ENCODE measurements around the gene CYS1. TPM values are rescaled to one million over a fixed set of nuclear protein-coding genes. Genes with fewer than 3 reads are reported as not detected.

Gene CYS1
- total RNA-seq, 4 donors from 2014 or later = 0.32 to 1.8 TPM; not detected in 2

DNA sequence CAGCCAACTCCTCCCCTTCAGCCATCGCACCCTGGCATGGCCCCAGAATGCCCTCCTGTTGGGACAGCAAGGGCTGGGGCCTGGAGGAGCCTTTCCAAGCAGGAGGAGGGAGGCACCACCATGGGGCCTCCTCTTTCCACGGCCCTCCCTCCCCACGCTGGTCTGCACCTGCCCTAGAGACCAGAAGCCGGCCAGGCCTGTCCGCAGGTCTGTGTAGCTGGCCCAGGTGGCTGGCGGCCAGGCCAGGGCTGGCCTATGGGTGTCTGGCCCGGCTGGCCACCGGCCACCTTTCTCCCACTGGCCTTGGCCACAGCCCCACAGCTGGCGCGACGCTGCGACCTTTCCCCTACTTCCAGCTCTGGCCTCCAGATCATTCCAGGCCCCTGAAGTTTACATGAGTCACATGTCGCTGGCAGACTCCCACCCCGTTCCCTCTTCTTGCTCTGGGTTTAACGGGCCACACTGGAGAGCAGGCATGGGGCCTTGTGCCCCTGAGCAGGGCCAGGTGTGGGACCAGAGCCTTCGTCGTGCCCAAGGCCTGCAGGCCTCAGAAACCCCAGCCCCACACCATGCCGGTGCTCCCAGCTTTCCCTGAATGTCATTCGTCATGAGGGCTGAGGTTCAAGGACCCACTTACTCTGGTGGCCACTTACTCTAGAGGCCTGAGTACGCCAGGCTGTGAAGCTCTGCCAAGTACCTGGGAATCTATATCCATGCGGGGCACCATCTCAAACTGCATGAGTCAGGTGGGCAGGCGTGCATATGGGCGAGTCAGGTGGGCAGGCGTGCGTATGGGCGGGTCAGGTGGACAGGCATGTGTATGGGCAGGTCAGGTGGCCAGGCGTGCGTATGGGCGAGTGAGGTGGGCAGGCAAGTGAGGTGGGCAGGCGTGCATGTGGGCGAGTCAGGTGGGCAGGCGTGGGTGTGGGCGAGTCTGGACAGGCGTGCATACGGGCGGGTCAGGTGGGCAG, 70.1 kb downstream of the CYS1 start:
- Histone ChIP-seq H3K27ac (peak overlapping the region; percentile 41), H3K9me3 (no peaks in the 10 kb centered on the region), H3K27me3 (no peaks in the 10 kb centered on the region), H3K4me3 (no peak overlapping the region), H3K36me3 (no peaks in the 10 kb centered on the region), H3K4me1 (peaks cover 40% of the 10 kb centered on the region)
- WGBS = 81% methylated on average over 25 of the region's 36 CpGs
- TF ChIP-seq POLR2AphosphoS5 (IDR thresholded peaks at IDR 0.05) (no peak), EP300 (IDR thresholded peaks at IDR 0.05) (no peak), POLR2A (IDR thresholded peaks at IDR 0.05) (no peak)
- TF ChIP-seq, protein P1, sequence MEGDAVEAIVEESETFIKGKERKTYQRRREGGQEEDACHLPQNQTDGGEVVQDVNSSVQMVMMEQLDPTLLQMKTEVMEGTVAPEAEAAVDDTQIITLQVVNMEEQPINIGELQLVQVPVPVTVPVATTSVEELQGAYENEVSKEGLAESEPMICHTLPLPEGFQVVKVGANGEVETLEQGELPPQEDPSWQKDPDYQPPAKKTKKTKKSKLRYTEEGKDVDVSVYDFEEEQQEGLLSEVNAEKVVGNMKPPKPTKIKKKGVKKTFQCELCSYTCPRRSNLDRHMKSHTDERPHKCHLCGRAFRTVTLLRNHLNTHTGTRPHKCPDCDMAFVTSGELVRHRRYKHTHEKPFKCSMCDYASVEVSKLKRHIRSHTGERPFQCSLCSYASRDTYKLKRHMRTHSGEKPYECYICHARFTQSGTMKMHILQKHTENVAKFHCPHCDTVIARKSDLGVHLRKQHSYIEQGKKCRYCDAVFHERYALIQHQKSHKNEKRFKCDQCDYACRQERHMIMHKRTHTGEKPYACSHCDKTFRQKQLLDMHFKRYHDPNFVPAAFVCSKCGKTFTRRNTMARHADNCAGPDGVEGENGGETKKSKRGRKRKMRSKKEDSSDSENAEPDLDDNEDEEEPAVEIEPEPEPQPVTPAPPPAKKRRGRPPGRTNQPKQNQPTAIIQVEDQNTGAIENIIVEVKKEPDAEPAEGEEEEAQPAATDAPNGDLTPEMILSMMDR (IDR thresholded peaks at IDR 0.05) = no peak
- peak; percentile 75 to 78 for DNase-seq (ENCODE audit: low spot score in 2 of 2)

DNA sequence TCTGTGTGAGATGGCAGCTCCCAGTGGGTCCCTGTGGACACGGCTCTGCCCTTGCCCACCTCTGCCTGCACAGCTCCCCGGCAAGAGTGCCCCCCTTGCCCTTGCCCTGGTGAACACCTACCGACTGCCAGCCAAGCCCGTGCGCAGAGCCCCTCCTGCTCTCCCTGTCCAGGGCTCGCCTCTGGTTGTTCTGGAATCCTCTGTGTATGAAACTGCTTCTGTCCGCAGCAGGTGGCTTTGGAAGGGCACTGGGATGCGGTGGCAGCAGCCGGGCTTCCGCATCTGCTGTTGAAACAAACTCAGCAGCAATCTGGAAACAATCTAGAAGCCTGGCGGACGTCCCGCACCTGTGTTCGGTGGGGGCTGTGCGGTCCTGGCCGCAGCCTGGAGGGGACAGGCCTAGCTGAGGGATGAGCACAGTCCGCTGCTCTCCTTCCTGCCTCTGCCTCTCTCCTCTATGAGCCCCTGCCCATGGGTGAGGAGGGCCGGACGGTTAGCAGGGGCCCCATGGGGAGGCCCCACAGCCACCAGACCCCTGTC, 70.9 kb downstream of the CYS1 start:
- peak overlapping the region; percentile 41 for H3K27ac ChIP-seq
- peak; percentile 61 to 76 for DNase-seq (ENCODE audit: low spot score in 2 of 2)
- WGBS = 86% methylated on average over 12 of the region's 19 CpGs
- no peaks in the 10 kb centered on the region for H3K27me3 ChIP-seq
- H3K4me3 ChIP-seq = no peak overlapping the region
- TF ChIP-seq, protein P1 (IDR thresholded peaks at IDR 0.05) = no peak
- TF ChIP-seq POLR2A (IDR thresholded peaks at IDR 0.05) (no peak), POLR2AphosphoS5 (IDR thresholded peaks at IDR 0.05) (no peak), EP300 (IDR thresholded peaks at IDR 0.05) (no peak)
- no peaks in the 10 kb centered on the region for H3K9me3 ChIP-seq
- H3K36me3 ChIP-seq = no peaks in the 10 kb centered on the region
- peaks cover 43% of the 10 kb centered on the region for H3K4me1 ChIP-seq

- Histone ChIP-seq H3K27me3 (no peaks in the 10 kb centered on the region), H3K9me3 (no peaks in the 10 kb centered on the region), H3K4me1 (peaks cover 48% of the 10 kb centered on the region), H3K36me3 (no peaks in the 10 kb centered on the region), H3K4me3 (no peak overlapping the region), H3K27ac (peak overlapping the region; percentile 51)
- 74% methylated on average over 9 of the region's 9 CpGs for WGBS
- peak in 1 of 2 donors; percentile 47 for DNase-seq (ENCODE audit: low spot score in 2 of 2)
- TF ChIP-seq EP300 (IDR thresholded peaks at IDR 0.05) = no peak
- no peak for TF ChIP-seq POLR2AphosphoS5 (IDR thresholded peaks at IDR 0.05)
- TF ChIP-seq, protein P1 (IDR thresholded peaks at IDR 0.05) = no peak
- TF ChIP-seq POLR2A (IDR thresholded peaks at IDR 0.05) = no peak
These were observed 71.4 kb downstream of the CYS1 start for GRCh38 chr2:10008809-10009176.

GRCh38 chr2:10007921-10008808, 72.0 kb downstream of the CYS1 start:
- 62% methylated on average over 22 of the region's 22 CpGs for WGBS
- H3K9me3 ChIP-seq = no peaks in the 10 kb centered on the region
- H3K4me1 ChIP-seq = peaks cover 48% of the 10 kb centered on the region
- peak; percentile 72 to 77 for DNase-seq (ENCODE audit: low spot score in 2 of 2)
- TF ChIP-seq, protein P1 (IDR thresholded peaks at IDR 0.05) = peak in 1 of 2 donors; percentile 9
- TF ChIP-seq POLR2A (IDR thresholded peaks at IDR 0.05) (no peak), POLR2AphosphoS5 (IDR thresholded peaks at IDR 0.05) (peak in 2 of 3 donors; percentile 18 to 52)
- peak overlapping the region; percentile 51 for H3K27ac ChIP-seq
- H3K27me3 ChIP-seq = no peaks in the 10 kb centered on the region
- no peaks in the 10 kb centered on the region for H3K36me3 ChIP-seq
- H3K4me3 ChIP-seq = no peak overlapping the region

Measured in suprapubic skin (tissue), 4 donors.